ENCODE measurements around the gene NLGN4X.

NLGN4X gene

DNA sequence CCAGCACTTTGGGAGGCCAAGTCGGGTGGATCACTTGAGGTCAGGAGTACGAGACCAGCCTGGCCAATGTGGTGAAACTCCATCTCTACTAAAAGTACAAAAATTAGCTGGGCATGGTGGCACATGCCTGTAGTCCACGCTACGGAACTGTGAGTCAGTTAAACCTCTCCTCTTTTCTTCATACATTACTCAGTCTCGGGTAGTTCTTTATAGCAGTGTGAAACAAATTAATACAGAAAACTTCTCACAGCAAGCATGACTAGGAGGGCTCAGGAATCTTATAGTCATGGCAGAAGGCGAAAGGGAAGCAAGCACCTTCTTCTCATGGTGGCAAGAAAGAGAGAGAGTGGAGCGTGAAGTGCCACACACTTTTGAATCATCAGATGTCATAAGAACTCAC lies 358.9 kb downstream of the NLGN4X start:
- Histone ChIP-seq H3K36me3 (ENCODE audit: insufficient read depth, low read length) (no peaks in the 10 kb centered on the region), H3K27ac (ENCODE audit: low read depth, low read length) (no peak overlapping the region), H3K4me3 (ENCODE audit: low read length) (no peak overlapping the region), H3K27me3 (ENCODE audit: insufficient read depth, low read length) (no peaks in the 10 kb centered on the region), H3K9me3 (ENCODE audit: insufficient read depth, low read depth, low read length) (no peaks in the 10 kb centered on the region), H3K4me1 (ENCODE audit: insufficient read depth, low read length) (peaks cover 4% of the 10 kb centered on the region; the same call in 1 of the 2 replicates), H3K9ac (ENCODE audit: low read depth, low read length) (no peak overlapping the region)
- 96% methylated on average over 6 of the region's 7 CpGs for WGBS

DNA sequence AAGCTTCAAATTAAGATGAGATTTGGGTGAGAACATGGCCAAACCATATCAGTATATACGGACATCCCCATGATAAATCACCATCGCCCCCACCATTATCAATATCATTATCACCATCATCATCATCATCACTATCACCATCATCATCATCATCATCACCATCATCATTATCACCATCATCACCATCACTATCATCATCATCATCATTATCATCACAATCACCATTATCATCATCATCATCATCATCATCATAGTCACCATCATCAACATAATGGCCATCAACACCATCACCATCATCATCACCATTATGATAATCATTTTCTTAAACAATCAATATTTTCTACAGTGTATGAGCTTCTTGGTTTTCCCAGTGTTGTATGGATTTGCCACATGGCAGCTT lies 360.9 kb downstream of the NLGN4X start:
- no peaks in the 10 kb centered on the region for H3K27me3 ChIP-seq (ENCODE audit: insufficient read depth, low read length)
- no peak overlapping the region for H3K9ac ChIP-seq (ENCODE audit: low read depth, low read length)
- H3K4me1 ChIP-seq (ENCODE audit: insufficient read depth, low read length): no peaks in the 10 kb centered on the region
- no peak overlapping the region for H3K27ac ChIP-seq (ENCODE audit: low read depth, low read length)
- no peak overlapping the region for H3K4me3 ChIP-seq (ENCODE audit: low read length)
- no peaks in the 10 kb centered on the region for H3K9me3 ChIP-seq (ENCODE audit: insufficient read depth, low read depth, low read length)
- 98% methylated on average over 2 of the region's 2 CpGs for WGBS
- H3K36me3 ChIP-seq (ENCODE audit: insufficient read depth, low read length): no peaks in the 10 kb centered on the region

DNA sequence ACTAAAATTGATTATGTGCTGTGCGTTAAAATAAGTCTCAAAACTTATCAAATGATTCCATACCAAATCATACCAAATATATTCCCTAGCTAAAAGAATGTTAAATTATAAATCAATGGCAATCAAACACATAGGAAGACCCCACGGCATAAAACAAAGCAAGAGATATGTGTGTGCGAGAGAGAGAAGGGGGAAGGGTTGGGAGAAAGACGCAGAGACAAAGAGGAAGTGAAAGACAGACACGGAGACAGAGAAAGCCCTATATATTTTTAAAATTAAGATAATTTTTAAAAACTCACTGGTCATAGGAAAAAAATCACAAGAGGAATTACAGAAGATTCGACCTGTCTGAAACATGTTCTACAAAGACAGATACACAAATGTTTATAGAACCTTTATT lies 371.4 kb downstream of the NLGN4X start:
- no peak overlapping the region for H3K9ac ChIP-seq (ENCODE audit: low read depth, low read length)
- no peaks in the 10 kb centered on the region for H3K9me3 ChIP-seq (ENCODE audit: insufficient read depth, low read depth, low read length)
- 83% methylated on average over 4 of the region's 6 CpGs for WGBS
- H3K36me3 ChIP-seq (ENCODE audit: insufficient read depth, low read length): no peaks in the 10 kb centered on the region
- no peaks in the 10 kb centered on the region for H3K4me1 ChIP-seq (ENCODE audit: insufficient read depth, low read length)
- no peak overlapping the region for H3K4me3 ChIP-seq (ENCODE audit: low read length)
- no peaks in the 10 kb centered on the region for H3K27me3 ChIP-seq (ENCODE audit: insufficient read depth, low read length)
- no peak overlapping the region for H3K27ac ChIP-seq (ENCODE audit: low read depth, low read length)

DNA sequence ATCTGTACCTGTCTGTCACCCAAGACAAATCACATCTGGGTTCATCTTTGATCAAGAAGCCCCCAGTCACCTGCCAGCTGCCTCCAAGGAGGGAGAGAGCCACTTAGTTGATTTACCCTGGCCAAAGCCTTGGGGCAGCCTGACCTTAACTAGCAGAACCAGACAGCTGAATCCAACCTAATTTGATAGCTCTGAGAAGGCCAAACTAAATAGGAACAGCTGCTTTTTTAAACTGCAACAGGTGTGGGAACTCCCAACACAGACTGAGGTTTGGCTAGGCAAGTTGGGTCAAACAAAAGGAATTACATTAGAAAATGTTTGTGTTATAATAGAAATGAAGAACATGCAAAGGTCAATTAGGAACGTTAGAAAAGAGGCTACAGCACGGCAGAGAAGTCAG lies 375.7 kb downstream of the NLGN4X start:
- Histone ChIP-seq H3K9me3 (ENCODE audit: insufficient read depth, low read depth, low read length) (no peaks in the 10 kb centered on the region), H3K9ac (ENCODE audit: low read depth, low read length) (no peak overlapping the region), H3K4me3 (ENCODE audit: low read length) (no peak overlapping the region), H3K36me3 (ENCODE audit: insufficient read depth, low read length) (no peaks in the 10 kb centered on the region), H3K4me1 (ENCODE audit: insufficient read depth, low read length) (no peaks in the 10 kb centered on the region), H3K27ac (ENCODE audit: low read depth, low read length) (no peak overlapping the region), H3K27me3 (ENCODE audit: insufficient read depth, low read length) (no peaks in the 10 kb centered on the region)
- WGBS: 87% methylated on average over 2 of the region's 2 CpGs

DNA sequence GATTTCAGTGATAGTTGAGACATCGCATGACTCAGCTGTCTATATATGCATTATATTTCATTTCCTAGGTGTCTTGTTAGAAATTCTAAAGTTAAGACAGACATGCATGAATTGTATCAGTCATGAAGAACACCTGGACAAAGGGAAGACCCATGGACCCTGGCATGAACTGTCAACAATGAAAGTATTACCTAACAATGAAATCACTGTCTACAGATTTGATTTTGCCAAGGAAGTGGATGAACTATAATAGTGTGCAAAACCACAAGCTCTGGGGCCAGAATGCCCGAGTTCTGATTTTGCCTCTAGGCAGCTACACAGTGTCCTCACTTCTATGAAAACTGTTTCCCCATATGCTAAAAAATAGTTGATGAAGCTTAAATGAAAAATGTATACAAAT lies 386.1 kb downstream of the NLGN4X start:
- H3K27ac ChIP-seq (ENCODE audit: low read depth, low read length): no peak overlapping the region
- H3K9ac ChIP-seq (ENCODE audit: low read depth, low read length): no peak overlapping the region
- H3K4me3 ChIP-seq (ENCODE audit: low read length): no peak overlapping the region
- no peaks in the 10 kb centered on the region for H3K4me1 ChIP-seq (ENCODE audit: insufficient read depth, low read length)
- no CpG with 5 or more reads among the region's 2 CpGs for WGBS
- H3K9me3 ChIP-seq (ENCODE audit: insufficient read depth, low read depth, low read length): no peaks in the 10 kb centered on the region
- H3K36me3 ChIP-seq (ENCODE audit: insufficient read depth, low read length): no peaks in the 10 kb centered on the region
- no peaks in the 10 kb centered on the region for H3K27me3 ChIP-seq (ENCODE audit: insufficient read depth, low read length)
